GM20000 (cell line): Measurements from ENCODE around the gene MAPK8IP1.
A peak's percentile ranks its signal among the peaks of the same experiment; 100 is the strongest.

Source experiments
- DNase-seq: peaks from one replicate; pipeline ENCODE4 v3.0.0; 2012; ENCODE audit warnings: low spot score
- CTCF ChIP-seq: IDR thresholded peaks from 2 replicates; pipeline ENCODE4 v1.5.1; 2012; ENCODE audit warnings: mild to moderate bottlenecking, control low read depth; ENCODE audit errors: extremely low read depth, missing control alignments

Gene MAPK8IP1

GRCh38 chr11:45917623-45918330 lies 32.3 kb downstream of the MAPK8IP1 start, which contains the start of gene PEX16:
Gene PEX16 (minus strand): TSS chr11:45917877. CDS start chr11:45917811, 66 bp downstream.
- peak; percentile 98 for DNase-seq
- no peak for TF ChIP-seq CTCF

- DNase-seq, result peak; percentile 89
- no peak for TF ChIP-seq CTCF
These were observed 33.0 kb downstream of the MAPK8IP1 start for GRCh38 chr11:45918331-45918941.

- no peak for TF ChIP-seq CTCF
- no peak for DNase-seq
These were observed 33.7 kb downstream of the MAPK8IP1 start for GRCh38 chr11:45918962-45919675.

- no peak for TF ChIP-seq CTCF
- DNase-seq, result no peak
These were observed 34.5 kb downstream of the MAPK8IP1 start for GRCh38 chr11:45919806-45920530.

- no peak for TF ChIP-seq CTCF
- DNase-seq, result no peak
These were observed 35.4 kb downstream of the MAPK8IP1 start for GRCh38 chr11:45920531-45921477.

- no peak for TF ChIP-seq CTCF
- peak; percentile 38 for DNase-seq
These were observed 36.3 kb downstream of the MAPK8IP1 start for GRCh38 chr11:45921561-45922424.
